ENCODE data around the gene ZNF691. TPM values are rescaled to one million over a fixed set of nuclear protein-coding genes. Genes with fewer than 3 reads are reported as not detected.

Gene ZNF691
- total RNA-seq, 1 experiment from 2014 or later: 13.5 TPM

DNA sequence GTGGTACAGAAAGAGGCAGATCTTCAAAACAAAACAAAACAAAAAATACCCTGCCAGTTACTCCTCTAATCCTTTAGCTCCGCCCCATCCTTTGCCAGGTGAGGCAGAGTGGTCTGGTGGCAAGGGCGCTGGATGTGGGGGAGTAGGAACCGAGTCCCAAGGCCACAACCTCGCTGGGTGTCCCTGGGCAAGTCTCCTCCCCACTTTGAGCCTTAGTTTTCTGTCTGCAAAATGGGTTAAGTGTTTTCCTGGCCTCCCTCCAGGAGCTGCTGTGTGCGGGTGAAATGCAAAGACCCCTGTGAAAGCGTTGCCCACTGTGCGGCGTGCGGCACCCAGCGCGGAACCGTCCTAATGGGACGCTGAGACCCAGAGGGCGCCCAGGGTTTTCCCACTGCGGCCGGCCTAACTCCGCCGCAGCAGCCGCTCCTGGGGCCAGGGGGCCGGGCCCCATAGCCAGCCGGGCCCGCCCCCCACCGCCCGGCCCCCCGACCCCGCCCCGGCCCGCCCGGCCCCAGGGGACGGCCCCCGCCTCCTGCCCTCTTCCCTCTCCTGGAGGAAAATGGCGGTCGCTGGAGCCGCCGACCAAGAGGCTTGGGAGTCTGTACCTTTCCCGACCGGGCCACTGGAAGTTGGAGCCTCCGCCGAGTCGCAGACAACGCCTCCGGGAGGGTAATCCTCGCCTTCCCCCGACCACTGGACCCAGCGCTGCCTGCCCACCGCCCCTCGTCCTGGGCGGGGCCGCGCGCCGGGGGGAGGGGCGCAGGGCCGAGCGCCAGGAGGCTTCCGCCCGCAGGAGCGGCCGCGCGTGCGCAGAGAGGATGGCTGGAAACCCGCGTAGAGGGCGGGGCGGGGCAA is 29.6 kb upstream of the ZNF691 start, which contains the start of the genes ERMAP and SVBP:
TSS of gene ERMAP (plus strand) at position 538 of the 855 bp plus-strand sequence. CDS start 13,327 bp downstream, outside the sequence.
TSS of gene SVBP (minus strand) at position 813 of the 855 bp plus-strand sequence. CDS start 853 bp downstream, outside the sequence.
- ChIA-PET CTCF (no interaction called here), POLR2A (ENCODE audit: low non-redundant PET) (no interaction called here)
- H3K27ac ChIP-seq (ENCODE audit: low read depth, low read length, poor library complexity, severe bottlenecking): peak within 1 kb of the TSS; percentile 97
- H3K36me3 ChIP-seq (ENCODE audit: insufficient read depth, low read length, poor library complexity, severe bottlenecking): peaks cover 7% of the 10 kb centered on the region
- H3K4me3 ChIP-seq (ENCODE audit: low read depth, low read length, poor library complexity, severe bottlenecking): peak within 1 kb of the TSS; percentile 71
- peak; percentile 89 for DNase-seq (ENCODE audit: low spot score)
- no TSS peak for BruUV-seq (replicated peaks)
- H3K4me1 ChIP-seq (ENCODE audit: insufficient read depth, low read length, poor library complexity, severe bottlenecking): peaks cover 31% of the 10 kb centered on the region
- TF ChIP-seq EZH2 (IDR thresholded peaks at IDR 0.05; ENCODE audit: borderline replicate concordance, low read depth, low read length, poor library complexity, severe bottlenecking): no peak
- TF ChIP-seq, protein P1, sequence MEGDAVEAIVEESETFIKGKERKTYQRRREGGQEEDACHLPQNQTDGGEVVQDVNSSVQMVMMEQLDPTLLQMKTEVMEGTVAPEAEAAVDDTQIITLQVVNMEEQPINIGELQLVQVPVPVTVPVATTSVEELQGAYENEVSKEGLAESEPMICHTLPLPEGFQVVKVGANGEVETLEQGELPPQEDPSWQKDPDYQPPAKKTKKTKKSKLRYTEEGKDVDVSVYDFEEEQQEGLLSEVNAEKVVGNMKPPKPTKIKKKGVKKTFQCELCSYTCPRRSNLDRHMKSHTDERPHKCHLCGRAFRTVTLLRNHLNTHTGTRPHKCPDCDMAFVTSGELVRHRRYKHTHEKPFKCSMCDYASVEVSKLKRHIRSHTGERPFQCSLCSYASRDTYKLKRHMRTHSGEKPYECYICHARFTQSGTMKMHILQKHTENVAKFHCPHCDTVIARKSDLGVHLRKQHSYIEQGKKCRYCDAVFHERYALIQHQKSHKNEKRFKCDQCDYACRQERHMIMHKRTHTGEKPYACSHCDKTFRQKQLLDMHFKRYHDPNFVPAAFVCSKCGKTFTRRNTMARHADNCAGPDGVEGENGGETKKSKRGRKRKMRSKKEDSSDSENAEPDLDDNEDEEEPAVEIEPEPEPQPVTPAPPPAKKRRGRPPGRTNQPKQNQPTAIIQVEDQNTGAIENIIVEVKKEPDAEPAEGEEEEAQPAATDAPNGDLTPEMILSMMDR (conservative IDR thresholded peaks at IDR 0.05; ENCODE audit: low read depth, low read length): 0 out of 2 replicates have a peak, but pooled peaks have one; percentile 8
- no peaks in the 10 kb centered on the region for H3K27me3 ChIP-seq (replicated peaks; ENCODE audit: insufficient read depth, low read depth, low read length, poor library complexity)
- intact Hi-C loops (cut with micrococcal nuclease; ENCODE audit: unreplicated experiment): no loop called here
- H3K9me3 ChIP-seq (ENCODE audit: low read depth, low read length, poor library complexity, severe bottlenecking): no peaks in the 10 kb centered on the region

DNA sequence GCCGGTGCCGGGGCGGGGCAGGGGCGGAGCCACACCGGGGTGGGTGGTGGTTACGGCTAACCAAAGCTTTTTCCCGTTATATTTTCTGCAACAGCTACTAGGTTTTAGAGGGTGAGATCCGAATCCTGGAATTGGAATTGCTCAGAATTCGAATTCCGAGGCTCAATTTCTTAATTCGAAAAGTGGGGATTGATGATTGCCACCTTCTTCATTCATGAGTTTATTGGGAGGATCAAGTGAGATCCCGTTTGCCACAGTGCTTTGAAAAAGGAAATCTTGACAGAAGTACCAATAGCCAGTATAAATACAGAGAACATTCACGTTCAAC is 29.0 kb upstream of the ZNF691 start:
- intact Hi-C loops (cut with micrococcal nuclease; ENCODE audit: unreplicated experiment): no loop called here
- Histone ChIP-seq H3K27ac (ENCODE audit: low read depth, low read length, poor library complexity, severe bottlenecking) (peak overlapping the region; percentile 97), H3K4me1 (ENCODE audit: insufficient read depth, low read length, poor library complexity, severe bottlenecking) (peaks cover 35% of the 10 kb centered on the region), H3K27me3 (replicated peaks; ENCODE audit: insufficient read depth, low read depth, low read length, poor library complexity) (no peaks in the 10 kb centered on the region), H3K9me3 (ENCODE audit: low read depth, low read length, poor library complexity, severe bottlenecking) (no peaks in the 10 kb centered on the region), H3K36me3 (ENCODE audit: insufficient read depth, low read length, poor library complexity, severe bottlenecking) (peaks cover 7% of the 10 kb centered on the region), H3K4me3 (ENCODE audit: low read depth, low read length, poor library complexity, severe bottlenecking) (peak overlapping the region; percentile 71)
- CTCF ChIA-PET: no interaction called here
- POLR2A ChIA-PET (ENCODE audit: low non-redundant PET): no interaction called here
- DNase-seq (ENCODE audit: low spot score): no peak
- BruUV-seq (replicated peaks): no TSS peak
- no peak for TF ChIP-seq EZH2 (IDR thresholded peaks at IDR 0.05; ENCODE audit: borderline replicate concordance, low read depth, low read length, poor library complexity, severe bottlenecking)
- TF ChIP-seq, protein P1 (conservative IDR thresholded peaks at IDR 0.05; ENCODE audit: low read depth, low read length): no peak

DNA sequence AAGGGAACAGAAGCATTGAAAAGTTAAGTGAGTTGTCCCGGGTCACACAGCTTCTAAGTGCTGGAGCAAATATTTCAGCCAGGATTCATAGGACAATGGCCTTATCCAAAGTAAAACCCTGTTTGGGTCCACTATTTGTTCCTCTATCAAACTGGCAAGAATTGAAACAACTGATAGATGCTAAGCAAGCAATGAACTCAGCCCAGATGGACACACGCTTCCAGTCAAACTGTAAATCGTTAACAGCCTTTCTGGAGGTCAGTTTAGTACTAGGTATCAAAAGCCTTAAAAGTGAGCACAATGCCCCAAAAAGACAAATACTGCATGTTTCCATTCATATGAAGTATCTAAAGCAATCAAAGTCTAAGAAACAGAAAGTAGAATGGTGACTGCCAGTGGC is 28.4 kb upstream of the ZNF691 start:
- Histone ChIP-seq H3K4me3 (ENCODE audit: low read depth, low read length, poor library complexity, severe bottlenecking) (peak overlapping the region; percentile 71), H3K36me3 (ENCODE audit: insufficient read depth, low read length, poor library complexity, severe bottlenecking) (peaks cover 7% of the 10 kb centered on the region), H3K27ac (ENCODE audit: low read depth, low read length, poor library complexity, severe bottlenecking) (no peak overlapping the region), H3K9me3 (ENCODE audit: low read depth, low read length, poor library complexity, severe bottlenecking) (no peaks in the 10 kb centered on the region), H3K27me3 (replicated peaks; ENCODE audit: insufficient read depth, low read depth, low read length, poor library complexity) (no peaks in the 10 kb centered on the region), H3K4me1 (ENCODE audit: insufficient read depth, low read length, poor library complexity, severe bottlenecking) (peaks cover 37% of the 10 kb centered on the region)
- ChIA-PET CTCF (no interaction called here), POLR2A (ENCODE audit: low non-redundant PET) (no interaction called here)
- BruUV-seq (replicated peaks): no TSS peak
- intact Hi-C loops (cut with micrococcal nuclease; ENCODE audit: unreplicated experiment): no loop called here
- TF ChIP-seq, protein P1 (conservative IDR thresholded peaks at IDR 0.05; ENCODE audit: low read depth, low read length): no peak
- TF ChIP-seq EZH2 (IDR thresholded peaks at IDR 0.05; ENCODE audit: borderline replicate concordance, low read depth, low read length, poor library complexity, severe bottlenecking): no peak
- DNase-seq (ENCODE audit: low spot score): no peak

Data from A673 (cell line).